B cell (primary cell): ENCODE measurements around the gene PPIAL4G. TPM values are rescaled to one million over a fixed set of nuclear protein-coding genes. Genes with fewer than 3 reads are reported as not detected.
"Not testable (repeated sequence)": the region's sequence is repeated elsewhere in the genome, so short reads cannot be mapped to it uniquely, and the experiment has no call there.

Experiments
- ATAC-seq: fragments of 200-7000 bp; cut with Tn5 transposase; one replicate; pipeline ENCODE4 v1.10.0; 2021; ENCODE audit warnings: low read depth, mild to moderate bottlenecking, moderate number of reproducible peaks, moderate library complexity
- CTCF ChIA-PET: fragments of 350-600 bp; sonication (Branson Sonifier 250); formaldehyde crosslinking; loops from one replicate; lab custom pipeline; 2021; ENCODE audit warnings: antibody characterized with exemption, inconsistent platforms; lab: Charles Lee
- POLR2A ChIA-PET: fragments of 350-600 bp; sonication (Branson Sonifier 250); formaldehyde crosslinking; loops from one replicate; lab custom pipeline; 2021; ENCODE audit warnings: antibody characterized with exemption; lab: Charles Lee
- DNase-seq: peaks from one replicate; pipeline ENCODE4 v3.0.0; 2013
- H2AFZ ChIP-seq: 2 replicates; pipeline ENCODE4 v1.6.1; 2012; ENCODE audit warnings: mild to moderate bottlenecking, low read depth, low read length; ENCODE audit not compliant: insufficient read depth, poor library complexity, severe bottlenecking
- H3K27ac ChIP-seq, 2 donors: 1 replicate in 1 of 2; 2 replicates in 1 of 2; pipeline ENCODE4 v1.5.1; 2012 to 2013; ENCODE audit warnings: low read length in 2 of 2, mild to moderate bottlenecking in 2 of 2, moderate library complexity in 1 of 2
- H3K27me3 ChIP-seq, 4 experiments: fragments of 200-600 bp in 1 of 4; sonication (generic) in 1 of 4; replicated peaks in 1 of 4; 1 replicate in 2 of 4; 2 replicates in 2 of 4; pipeline versions ENCODE4 v1.6.1 to v1.7.0; 2013 to 2016; ENCODE audit warnings: low read length in 3 of 4, mild to moderate bottlenecking in 2 of 4, mixed read lengths in 1 of 4, moderate library complexity in 1 of 4; ENCODE audit not compliant: insufficient read depth in 4 of 4, control insufficient read depth in 3 of 4; ENCODE audit errors: control extremely low read depth in 1 of 4
- H3K36me3 ChIP-seq, 2 experiments: replicated peaks in 1 of 2; 1 replicate in 1 of 2; 2 replicates in 1 of 2; pipeline versions ENCODE4 v1.6.1 to v1.7.1; 2013; ENCODE audit warnings: low read length in 1 of 2; ENCODE audit not compliant: insufficient read depth in 2 of 2, control insufficient read depth in 1 of 2; ENCODE audit errors: control extremely low read depth in 1 of 2, extremely low read depth in 1 of 2
- H3K4me1 ChIP-seq, 2 donors: fragments of 200-600 bp in 1 of 2; sonication (generic) in 1 of 2; 1 replicate in 1 of 2; 2 replicates in 1 of 2; pipeline versions ENCODE4 v1.5.1 to v1.6.1; 2013 to 2017; ENCODE audit warnings: low read length in 2 of 2; ENCODE audit not compliant: control insufficient read depth in 2 of 2, insufficient read depth in 2 of 2
- H3K4me2 ChIP-seq: replicated peaks from 2 replicates; pipeline ENCODE3; 2012; ENCODE audit warnings: mild to moderate bottlenecking, low read depth, low read length; ENCODE audit not compliant: poor library complexity, severe bottlenecking
- H3K4me3 ChIP-seq, 5 experiments: fragments of 200-600 bp in 1 of 5; sonication (generic) in 1 of 5; 1 replicate in 3 of 5; 2 replicates in 2 of 5; pipeline versions ENCODE4 v1.5.1 to v1.7.0; 2011 to 2016; ENCODE audit warnings: low read length in 4 of 5, mild to moderate bottlenecking in 4 of 5, low read depth in 2 of 5, control low read depth in 1 of 5, moderate library complexity in 1 of 5; ENCODE audit not compliant: insufficient read depth in 1 of 5; ENCODE audit errors: control extremely low read depth in 1 of 5, extremely low read depth in 1 of 5
- H3K79me2 ChIP-seq: fragments of 200-600 bp; sonication (generic); one replicate; pipeline ENCODE4 v1.6.0; 2016; ENCODE audit warnings: low read length; ENCODE audit not compliant: control insufficient read depth, insufficient read depth
- H3K9ac ChIP-seq: fragments of 200-600 bp; sonication (generic); 2 replicates; pipeline ENCODE4 v1.6.1; 2017; ENCODE audit warnings: mild to moderate bottlenecking, low read length, moderate library complexity
- H3K9me3 ChIP-seq, 3 donors: one replicate each; pipeline versions ENCODE4 v1.6.1 to v1.7.1; 2013; ENCODE audit warnings: low read length in 2 of 3; ENCODE audit not compliant: control insufficient read depth in 2 of 3, insufficient read depth in 1 of 3; ENCODE audit errors: control extremely low read depth in 1 of 3
- H4K20me1 ChIP-seq: 2 replicates; pipeline ENCODE4 v1.6.0; 2012; ENCODE audit warnings: mild to moderate bottlenecking, low read length; ENCODE audit not compliant: insufficient read depth, control insufficient read depth, poor library complexity, severe bottlenecking
- H3K27ac Mint-ChIP-seq: one replicate; pipeline ENCODE4 v1.8.0; 2021; ENCODE audit warnings: mixed read lengths
- H3K27me3 Mint-ChIP-seq: one replicate; pipeline ENCODE4 v1.8.0; 2021; ENCODE audit warnings: mixed read lengths
- H3K4me1 Mint-ChIP-seq: one replicate; pipeline ENCODE4 v1.8.0; 2021; ENCODE audit warnings: mixed read lengths
- H3K4me3 Mint-ChIP-seq: one replicate; pipeline ENCODE4 v1.8.0; 2021; ENCODE audit warnings: mixed read lengths
- H3K9me3 Mint-ChIP-seq: one replicate; pipeline ENCODE4 v1.8.0; 2022; ENCODE audit warnings: mixed read lengths; ENCODE audit not compliant: insufficient read depth
- WGBS: methylation state at CpG from one replicate; pipeline ENCODE4 v1.1.5; 2013; ENCODE audit warnings: missing lambda C conversion rate; ENCODE audit not compliant: insufficient coverage; 5-methylcytosine and 5-hydroxymethylcytosine counted together
- intact Hi-C: fragments of 100-400 bp; cut with micrococcal nuclease; formaldehyde crosslinking; loops from one replicate; pipeline ENCODE4 v1.10.0; 2022
- polyA plus RNA-seq: library from polyadenylated mRNA; depleted of rRNA; stranded (reverse); fragments of >200 nt; gene quantifications from 2 replicates; pipeline ENCODE4 v1.2.3, GENCODE V29; 2012
- total RNA-seq, 2 donors: library from RNA; stranded (reverse); fragments of 120-200 nt in 1 of 2; gene quantifications; 1 replicate in 1 of 2; 2 replicates in 1 of 2; pipeline versions ENCODE4 v1.2.3 to v1.2.4, GENCODE V29; 2013 to 2022

Gene PPIAL4G
- total and polyA plus RNA-seq, 2 donors (not counting 1 experiment from before 2014, with no cell fraction given) = 0.03 to 1.4 TPM

GRCh38 chr1:148458398-148458797 lies 24.7 kb downstream of the PPIAL4G start:
- H3K79me2 ChIP-seq, H2AFZ ChIP-seq, H3K4me1 Mint-ChIP-seq, POLR2A ChIA-PET, H3K4me2 ChIP-seq, H3K9me3 ChIP-seq, H3K9me3 Mint-ChIP-seq, H3K27me3 Mint-ChIP-seq, H4K20me1 ChIP-seq, H3K36me3 ChIP-seq, CTCF ChIA-PET, intact Hi-C loops, H3K27me3 ChIP-seq, DNase-seq, H3K4me1 ChIP-seq, ATAC-seq: not testable (repeated sequence)
- H3K4me3 ChIP-seq = peak overlapping the region in 3 of 5 experiments; percentile 17 to 54 (median 46)
- Mint-ChIP-seq H3K4me3 (peak overlapping the region; percentile 88), H3K27ac (peak overlapping the region; percentile 97)
- whole genome bisulfite sequencing = no CpG with 5 or more reads among the region's 11 CpGs
- peak overlapping the region; percentile 43 for H3K9ac ChIP-seq
- peak overlapping the region; percentile 41 to 90 for H3K27ac ChIP-seq

GRCh38 chr1:148452845-148453244 lies 30.3 kb downstream of the PPIAL4G start:
- H3K9me3 Mint-ChIP-seq, H3K27ac Mint-ChIP-seq: not testable (repeated sequence)

GRCh38 chr1:148439654-148440325 lies 43.3 kb downstream of the PPIAL4G start:
- 97% methylated on average over 4 of the region's 5 CpGs for WGBS
- H3K36me3 ChIP-seq, H3K27ac ChIP-seq, H3K4me1 ChIP-seq, H3K9ac ChIP-seq, H4K20me1 ChIP-seq, ATAC-seq, H3K27me3 ChIP-seq, intact Hi-C loops, H3K79me2 ChIP-seq, H3K27me3 Mint-ChIP-seq, H3K4me3 ChIP-seq, POLR2A ChIA-PET, H3K9me3 ChIP-seq, H3K27ac Mint-ChIP-seq, H3K4me3 Mint-ChIP-seq, H3K4me1 Mint-ChIP-seq, H2AFZ ChIP-seq, DNase-seq, H3K4me2 ChIP-seq, H3K9me3 Mint-ChIP-seq: not testable (repeated sequence)
- CTCF ChIA-PET = interaction anchor here (1.0 kb wide), 1 partner anchor 66 kb away, joined by 3 read pairs; no protein-coding TSS in a partner anchor

More at GRCh38 chr1:148452845-148453244, 30.3 kb downstream of the PPIAL4G start:
- H3K27me3 Mint-ChIP-seq, H3K36me3 ChIP-seq, H3K4me1 Mint-ChIP-seq, H3K27me3 ChIP-seq, H3K4me3 ChIP-seq, H3K9ac ChIP-seq, POLR2A ChIA-PET, intact Hi-C loops, H4K20me1 ChIP-seq, H3K9me3 ChIP-seq, H3K4me1 ChIP-seq, DNase-seq, H3K4me3 Mint-ChIP-seq, H2AFZ ChIP-seq, H3K27ac ChIP-seq, ATAC-seq, H3K79me2 ChIP-seq, CTCF ChIA-PET, H3K4me2 ChIP-seq: not testable (repeated sequence)
- WGBS = no CpG with 5 or more reads among the region's 2 CpGs
